EH (cell line): Measurements from ENCODE around the gene SUPT16H.
"Not testable (repeated sequence)": the region's sequence is repeated elsewhere in the genome, so short reads cannot be mapped to it uniquely, and the experiment has no call there.

Experiments used
- DNase-seq: peaks from one replicate; pipeline ENCODE4 v3.0.0-alpha.2; 2015; ENCODE audit warnings: low read depth

SUPT16H gene

DNA sequence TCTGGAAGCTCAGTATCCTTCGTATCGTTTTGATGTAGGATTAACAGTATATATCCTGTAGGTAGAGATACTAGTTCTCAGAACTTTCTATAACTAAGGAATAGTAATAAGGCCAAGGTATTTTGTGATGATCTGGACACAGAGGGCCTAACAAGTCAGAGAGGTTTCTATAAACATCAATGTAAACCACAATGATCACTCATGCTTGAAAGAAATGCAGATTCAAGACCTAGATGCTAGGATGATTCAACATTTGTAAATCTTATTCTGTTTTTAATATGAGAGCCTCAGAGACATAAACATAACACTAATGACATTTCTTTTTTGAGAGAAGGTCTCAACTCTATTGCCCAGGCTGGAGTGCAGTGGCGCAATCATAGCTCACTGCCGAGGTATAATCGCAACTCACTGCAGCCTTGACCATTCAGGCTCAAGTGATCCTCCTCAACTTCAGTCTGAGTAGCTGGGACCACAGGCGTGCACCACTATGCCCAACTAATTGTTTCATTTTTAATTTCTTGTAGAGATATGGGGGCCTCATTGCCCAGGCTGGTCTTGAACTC lies 16.2 kb downstream of the SUPT16H start:
- DNase-seq = no peak

DNA sequence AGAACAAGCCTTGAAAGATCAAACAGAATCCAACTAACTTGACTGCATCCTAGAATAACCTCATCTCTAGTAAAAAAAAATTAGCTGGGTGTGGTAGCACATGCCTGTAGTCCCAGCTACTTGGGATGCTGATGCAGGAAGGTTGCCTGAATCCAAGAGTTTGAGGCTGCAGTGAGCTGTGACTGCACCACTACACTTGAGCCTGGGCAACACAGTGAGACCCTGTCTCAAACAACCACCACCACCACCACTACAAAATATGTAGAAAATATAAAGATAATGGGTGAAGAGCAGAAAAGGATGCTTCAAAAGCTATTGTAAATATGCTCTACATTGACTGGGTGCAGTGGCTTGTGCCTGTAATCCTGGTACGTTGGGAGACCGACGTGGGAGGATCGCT lies 27.3 kb downstream of the SUPT16H start:
- no peak for DNase-seq

DNA sequence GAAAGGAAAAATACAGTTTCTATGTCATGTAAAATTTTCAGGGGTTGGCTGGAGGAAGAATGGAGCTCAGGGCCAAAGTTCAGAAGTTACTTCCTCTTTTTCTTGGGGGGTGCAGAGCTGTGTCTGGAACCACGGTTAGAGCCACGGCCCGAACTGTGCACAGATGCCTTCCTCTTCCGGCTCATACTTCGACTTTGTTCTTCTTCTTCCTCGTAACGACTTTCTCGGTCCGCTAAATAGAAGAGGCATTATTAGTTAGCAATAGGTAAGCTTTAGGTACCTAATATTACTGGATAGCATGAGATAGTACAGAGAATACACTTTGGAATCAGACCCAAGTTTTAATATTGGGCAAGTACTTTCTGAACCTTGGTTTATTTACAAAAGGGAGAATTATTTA lies 31.2 kb downstream of the SUPT16H start:
- no peak for DNase-seq

DNA sequence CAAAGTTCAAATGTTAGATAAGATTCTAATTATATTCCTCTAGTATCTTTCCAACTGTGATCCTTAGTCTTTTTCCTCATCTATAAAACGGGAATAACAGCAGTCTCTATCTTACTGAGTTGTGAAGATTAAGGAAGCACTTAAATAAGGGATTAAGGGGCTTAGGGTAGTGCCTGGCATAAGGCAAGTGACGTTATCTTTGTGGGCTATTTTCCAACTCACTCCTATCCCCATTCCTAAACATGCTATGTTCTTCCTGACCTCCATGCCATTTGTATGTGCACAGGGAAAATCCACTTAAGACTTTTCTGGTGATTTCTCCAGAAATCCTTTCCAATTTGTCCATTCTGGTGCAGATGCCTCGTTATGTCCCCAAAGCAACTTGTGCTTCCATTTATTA lies 33.3 kb downstream of the SUPT16H start:
- DNase-seq = no peak

DNA sequence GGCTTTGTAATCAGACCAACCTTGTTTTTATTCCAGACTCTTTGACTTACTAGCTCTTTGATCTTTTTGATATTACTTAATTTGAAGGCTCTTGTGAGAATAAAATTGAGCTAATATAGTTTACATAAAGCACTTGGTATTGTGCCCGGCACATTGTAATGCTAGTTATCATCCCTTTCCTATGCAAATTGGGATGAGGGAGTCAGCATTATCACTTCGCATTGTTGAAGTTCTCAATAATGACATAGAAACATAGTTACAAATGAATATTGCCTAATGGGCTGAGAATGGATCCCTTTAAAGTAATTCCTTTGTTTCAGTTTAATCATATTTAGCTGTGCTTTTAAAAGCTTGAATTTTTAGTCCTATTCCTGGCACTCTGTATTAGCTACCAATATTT lies 36.6 kb downstream of the SUPT16H start:
- no peak for DNase-seq

DNA sequence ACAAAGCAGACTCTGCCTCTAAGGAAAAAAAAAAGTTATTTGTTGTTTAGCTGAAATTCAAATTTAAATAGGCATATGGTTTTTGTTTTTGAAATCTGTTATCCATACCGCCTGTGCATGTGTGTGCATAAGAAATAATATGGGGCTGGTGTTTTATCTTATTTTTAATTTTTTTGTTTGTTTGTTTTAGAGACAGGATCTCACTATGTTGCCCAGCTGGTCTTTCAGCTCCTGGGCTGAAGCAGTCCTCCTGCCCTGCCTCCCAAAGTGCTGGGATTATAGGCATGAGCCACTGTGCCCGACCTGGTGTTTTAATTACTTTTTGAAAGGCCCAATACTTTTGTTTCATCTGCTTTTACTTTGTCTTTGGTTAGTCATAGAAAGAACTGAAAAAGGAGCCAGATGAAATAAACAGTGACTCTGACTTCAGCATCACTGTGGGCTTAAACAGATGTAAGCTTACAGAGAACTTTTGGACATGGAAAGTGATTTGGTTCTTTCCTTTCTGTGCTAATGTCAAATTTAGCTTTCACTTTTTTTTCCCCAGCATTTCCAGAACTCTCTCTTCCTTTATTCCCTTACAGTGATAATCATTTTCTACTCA lies 37.2 kb downstream of the SUPT16H start:
- peak; percentile 23 for DNase-seq

DNA sequence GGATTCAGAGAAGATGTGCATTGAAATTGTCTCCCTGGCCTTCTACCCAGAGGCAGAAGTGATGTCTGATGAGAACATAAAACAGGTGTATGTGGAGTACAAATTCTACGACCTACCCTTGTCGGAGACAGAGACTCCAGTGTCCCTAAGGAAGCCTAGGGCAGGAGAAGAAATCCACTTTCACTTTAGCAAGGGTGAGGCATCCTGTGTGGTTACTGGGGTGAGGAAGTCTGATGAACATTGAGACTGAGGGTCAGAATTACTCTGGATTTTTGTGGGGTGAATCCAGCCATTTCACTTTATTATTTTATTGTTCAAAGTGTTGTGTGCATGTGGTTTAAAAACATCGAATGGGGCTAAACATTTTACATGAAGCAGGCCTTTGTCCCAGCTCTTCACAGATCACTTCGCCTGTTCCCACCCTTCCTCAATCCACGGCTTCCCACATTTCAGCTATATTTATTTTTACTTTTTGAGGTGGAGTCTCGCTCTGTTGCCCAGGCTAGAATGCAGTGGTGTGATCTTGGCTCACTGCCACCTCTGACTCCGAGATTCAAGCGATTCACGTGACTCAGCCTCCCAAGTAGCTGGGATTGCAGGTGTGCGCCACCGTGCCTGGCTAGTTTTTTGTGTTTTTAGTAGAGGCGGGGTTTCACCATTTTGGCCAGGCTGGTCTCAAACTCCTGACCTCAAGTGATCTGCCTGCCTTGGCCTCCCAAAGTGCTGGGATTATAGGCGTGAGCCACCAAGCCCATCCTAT lies 40.6 kb downstream of the SUPT16H start:
- DNase-seq = no peak

DNA sequence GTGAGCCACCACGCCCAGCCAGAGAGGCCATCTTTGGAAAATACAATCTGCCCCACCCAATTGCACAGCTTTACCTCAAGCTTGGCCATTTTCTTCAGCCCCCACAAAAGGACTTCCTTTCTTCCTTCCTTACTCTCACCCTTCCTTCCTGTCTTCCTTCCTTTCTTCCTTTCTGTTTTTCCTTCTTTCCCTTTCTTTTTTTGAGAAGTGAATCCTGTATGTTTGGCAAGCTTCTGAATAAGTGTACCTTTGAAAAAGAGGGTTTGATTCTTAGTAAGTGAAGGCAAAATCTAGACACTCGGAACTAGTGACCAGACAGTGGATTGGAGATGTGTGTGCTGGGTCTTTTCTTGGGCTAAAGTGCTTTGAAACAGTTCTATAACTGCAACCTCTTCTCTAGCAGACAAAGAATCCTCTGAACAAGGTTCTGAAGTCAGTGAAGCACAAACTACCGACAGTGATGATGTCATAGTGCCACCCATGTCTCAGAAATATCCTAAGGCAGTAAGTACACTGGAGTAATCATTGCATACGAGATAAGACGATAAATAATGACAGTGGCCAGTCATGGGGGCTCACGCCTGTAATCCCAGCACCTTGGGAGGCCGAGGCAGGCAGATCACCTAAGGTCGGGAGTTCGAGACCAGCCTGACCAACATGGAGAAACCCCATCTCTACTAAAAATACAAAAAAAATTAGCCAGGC lies 49.5 kb downstream of the SUPT16H start:
- DNase-seq = no peak

DNA sequence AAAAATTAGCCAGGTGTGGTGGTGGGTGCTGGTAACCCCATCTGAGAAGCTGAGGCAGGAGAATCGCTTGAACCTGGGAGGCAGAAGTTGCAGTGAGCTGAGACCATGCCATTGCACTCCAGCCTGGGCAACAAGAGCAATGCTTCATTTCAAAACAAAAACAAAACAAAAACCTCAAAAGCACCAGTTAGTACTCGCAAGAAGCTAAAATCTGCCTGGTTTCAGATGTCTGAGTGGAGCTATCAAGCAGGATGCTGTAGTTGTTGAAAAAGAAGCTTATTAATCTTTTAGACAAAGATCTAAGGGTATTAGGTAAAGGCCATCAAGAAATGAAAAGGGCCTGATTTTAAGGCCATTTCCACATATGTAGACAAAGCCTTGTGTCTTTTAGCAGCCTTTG lies 50.9 kb downstream of the SUPT16H start:
- no peak for DNase-seq

DNA sequence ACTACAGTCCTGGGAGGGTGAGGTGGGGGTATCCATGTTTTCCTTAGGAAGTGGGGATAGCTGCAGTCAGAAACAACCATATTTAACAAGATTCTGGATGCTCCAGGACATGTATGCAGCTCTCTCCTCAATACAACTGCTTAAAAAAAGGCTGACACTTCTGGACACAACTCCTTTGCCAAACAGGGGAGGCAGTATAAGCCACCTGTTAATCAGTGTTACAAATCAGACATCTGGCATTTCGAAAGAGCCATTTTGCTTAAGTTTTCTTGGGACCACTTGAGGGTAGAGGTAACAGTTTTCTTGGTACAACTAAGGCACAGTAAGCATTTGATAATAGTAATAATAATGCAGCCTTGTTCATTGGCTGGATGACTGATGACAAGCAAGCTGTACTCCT lies 56.8 kb downstream of the SUPT16H start:
- no peak for DNase-seq

DNA sequence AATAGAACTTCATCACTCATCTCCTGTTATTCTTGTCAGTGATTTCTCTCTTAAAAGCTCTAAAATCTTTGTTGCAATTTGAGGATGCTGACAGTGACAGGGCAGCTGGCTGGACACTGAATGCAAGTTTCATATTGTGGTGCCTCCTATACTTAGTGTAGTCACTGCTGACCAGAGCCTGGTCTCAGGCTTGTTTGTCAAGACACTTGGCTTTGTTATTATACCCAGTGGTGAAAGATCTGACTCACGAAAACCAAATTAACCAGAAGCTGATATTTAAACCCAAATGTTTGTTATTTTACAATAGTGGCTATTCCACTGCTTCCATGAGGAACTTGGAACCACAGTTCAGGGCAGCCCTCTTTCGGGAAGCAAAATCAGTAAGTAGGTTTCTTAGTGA lies 61.1 kb downstream of the SUPT16H start:
- DNase-seq = no peak

DNA sequence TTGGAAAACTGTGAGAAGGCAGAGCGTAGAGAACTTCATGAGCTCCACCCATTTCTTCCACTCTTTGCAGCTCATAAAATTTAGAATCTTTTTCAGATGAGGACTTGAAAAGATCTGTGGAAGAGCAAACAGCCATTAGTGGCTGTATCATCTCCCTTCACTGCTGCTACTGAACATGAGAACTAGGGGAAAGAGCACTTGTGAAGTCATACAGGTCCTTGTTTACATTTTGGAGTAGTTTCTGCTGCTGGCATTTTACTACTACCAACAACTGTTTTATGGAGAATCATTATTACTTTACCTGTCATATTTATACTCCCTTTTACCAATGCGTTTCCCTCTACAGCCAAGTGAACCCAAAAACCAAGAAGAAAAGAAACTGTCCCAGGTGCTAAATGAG lies 62.9 kb downstream of the SUPT16H start:
- no peak for DNase-seq

DNA sequence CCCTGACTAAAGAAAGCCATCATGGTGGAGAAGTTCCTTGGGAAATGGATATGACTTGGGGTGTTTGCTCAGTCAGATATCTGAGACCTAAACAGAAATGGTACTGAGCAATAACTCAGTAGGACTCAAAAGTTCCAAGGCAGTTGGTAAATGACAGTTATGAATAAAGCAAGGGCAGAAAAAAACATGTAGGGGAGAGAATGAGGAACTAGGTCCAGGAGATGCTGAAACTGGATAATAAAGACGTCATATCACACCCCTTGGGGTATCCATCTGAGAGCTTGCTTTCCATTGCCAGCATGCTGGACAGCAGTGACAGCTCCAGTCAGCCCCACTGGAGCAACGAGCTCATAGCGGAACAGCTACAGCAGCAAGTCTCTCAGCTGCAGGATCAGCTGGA lies 66.4 kb downstream of the SUPT16H start:
- no peak for DNase-seq

DNA sequence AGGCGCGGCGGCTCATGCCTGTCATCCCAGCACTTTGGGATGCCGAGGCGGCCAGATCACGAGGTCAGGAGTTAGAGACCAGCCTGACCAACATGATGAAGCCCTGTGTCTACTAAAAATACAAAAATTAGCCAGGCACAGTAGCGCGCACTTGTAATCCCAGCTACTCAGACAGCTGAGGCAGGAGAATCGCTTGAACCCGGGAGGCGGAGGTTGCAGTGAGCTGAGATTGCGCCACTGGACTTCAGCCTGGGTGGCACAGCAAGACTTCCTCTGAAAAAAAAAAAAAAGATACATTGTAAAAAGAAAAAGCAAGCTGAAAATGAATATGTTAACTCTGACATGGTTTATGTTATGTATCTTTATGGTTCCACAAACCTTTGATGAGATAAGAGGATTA lies 70.3 kb downstream of the SUPT16H start:
- no peak for DNase-seq

DNA sequence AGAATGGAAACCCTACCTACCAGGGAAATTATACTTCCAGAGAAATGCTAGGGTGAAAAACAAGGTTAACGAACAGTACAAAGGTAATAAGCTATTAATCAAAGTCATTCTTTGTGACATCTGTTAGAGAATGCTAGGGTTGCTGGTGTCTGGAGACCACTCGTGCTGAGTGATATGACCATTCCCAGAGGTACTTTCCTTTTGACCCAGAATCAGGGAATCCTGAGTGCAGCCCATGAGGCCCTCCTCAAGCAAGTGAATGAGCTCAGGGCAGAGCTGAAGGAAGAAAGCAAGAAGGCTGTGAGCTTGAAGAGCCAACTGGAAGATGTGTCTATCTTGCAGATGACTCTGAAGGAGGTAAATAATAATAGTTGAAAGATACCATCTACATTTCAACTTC lies 72.2 kb downstream of the SUPT16H start:
- no peak for DNase-seq

DNA sequence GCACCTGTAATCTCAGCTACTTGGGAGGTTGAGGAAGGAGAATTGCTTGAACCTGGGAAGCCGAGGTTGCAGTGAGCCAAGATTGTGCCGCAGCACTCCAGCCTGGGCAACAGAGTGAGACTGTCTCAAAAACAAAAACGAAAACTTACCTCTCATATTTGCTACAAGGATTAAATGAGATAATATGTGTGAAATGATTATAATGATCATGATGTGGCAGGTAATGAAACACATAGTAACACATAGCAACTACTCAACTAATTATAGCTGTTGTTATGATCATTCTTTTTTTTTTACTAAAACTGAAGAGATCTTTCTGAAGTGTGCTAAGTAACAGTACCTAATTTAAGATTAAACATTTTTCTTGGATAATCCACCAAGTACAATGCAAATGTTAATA lies 73.9 kb downstream of the SUPT16H start:
- DNase-seq = no peak

DNA sequence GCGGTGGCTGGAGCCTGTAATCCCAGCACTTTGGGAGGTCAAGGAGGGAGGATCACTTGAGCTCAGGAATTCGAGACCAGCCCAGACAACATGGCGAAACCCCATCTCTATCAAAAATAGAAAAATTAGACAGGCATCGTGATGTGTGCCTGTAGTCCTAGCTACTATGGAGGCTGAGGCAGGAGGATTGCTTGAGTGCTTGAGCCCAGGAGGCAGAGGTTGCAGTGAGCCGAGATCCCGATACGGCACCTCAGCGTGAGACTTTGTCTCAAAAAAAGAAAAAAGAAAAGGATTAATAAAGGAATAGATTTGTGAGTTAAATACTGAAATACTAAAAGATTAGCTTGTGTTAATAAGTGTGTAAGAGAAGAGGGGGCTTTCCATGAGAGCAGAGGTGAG lies 74.6 kb downstream of the SUPT16H start:
- DNase-seq = no peak

DNA sequence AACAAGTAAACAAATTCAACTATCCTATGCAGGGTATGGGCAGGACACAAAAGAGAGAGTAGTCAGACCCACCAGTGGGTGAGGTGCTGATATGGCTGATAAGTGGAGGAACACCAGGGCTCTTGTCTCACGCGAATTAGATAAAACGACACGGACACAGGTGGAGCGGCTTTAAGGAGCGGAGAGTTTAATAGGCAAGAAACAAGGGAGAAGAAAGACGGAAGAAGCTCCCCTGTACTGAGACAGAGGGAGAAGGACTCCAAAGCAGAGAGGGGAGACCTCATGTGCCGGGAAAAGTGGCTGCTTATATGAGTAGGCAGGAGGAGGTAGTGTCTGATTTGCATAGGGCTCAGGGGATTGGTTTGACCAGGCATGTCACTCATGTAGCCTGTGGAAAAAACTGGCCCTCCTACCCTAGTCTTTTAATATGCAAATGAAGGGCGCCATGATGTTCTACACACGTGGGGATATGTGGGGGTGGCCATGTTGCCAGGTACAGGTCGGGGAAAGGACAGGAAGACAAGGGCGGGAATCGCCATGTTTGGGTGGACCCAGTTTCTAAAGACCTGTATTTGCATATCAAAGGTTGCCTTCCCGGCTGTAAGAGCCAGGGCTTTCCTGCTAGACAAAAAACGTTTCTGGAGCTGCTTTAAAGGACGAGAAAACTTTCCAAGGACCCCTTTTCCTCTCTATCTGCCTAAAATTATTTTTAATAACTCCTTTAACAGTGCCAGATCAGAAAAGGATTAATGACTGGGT lies 75.2 kb downstream of the SUPT16H start:
- peak; percentile 57 for DNase-seq

DNA sequence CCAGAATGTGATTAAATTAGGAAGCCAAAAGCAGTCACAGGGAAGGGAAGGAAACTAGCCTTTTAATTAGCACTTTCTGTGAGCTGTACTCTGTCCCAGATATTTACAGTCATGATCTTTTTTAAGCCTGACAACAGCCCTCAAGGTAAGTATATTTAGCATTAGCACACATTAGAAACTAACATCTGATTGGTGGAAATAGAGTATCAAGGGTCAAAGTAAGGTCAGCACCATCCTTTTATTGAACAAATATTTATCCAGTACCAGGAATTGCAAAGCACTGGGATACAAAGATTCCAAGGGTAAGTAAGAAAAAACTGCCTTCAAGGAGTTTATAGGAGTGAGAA lies 75.7 kb downstream of the SUPT16H start:
- no peak for DNase-seq

DNA sequence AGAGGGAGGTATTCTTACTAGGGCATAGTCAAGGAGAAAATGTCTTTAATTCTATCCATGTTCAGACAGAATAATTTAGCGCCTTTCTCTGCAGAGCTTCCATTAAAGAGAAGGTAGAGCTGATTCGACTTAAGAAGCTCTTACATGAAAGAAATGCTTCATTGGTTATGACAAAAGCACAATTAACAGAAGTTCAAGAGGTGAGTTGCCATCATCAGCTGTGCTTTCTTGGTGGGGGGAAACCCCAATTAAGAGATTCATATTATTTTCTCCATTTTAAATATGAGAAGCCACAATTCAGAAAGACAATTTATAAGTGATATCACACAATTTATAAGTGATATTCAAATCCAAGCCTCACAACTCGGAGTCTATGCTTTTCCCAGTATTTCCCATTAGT lies 76.2 kb downstream of the SUPT16H start:
- DNase-seq = no peak

DNA sequence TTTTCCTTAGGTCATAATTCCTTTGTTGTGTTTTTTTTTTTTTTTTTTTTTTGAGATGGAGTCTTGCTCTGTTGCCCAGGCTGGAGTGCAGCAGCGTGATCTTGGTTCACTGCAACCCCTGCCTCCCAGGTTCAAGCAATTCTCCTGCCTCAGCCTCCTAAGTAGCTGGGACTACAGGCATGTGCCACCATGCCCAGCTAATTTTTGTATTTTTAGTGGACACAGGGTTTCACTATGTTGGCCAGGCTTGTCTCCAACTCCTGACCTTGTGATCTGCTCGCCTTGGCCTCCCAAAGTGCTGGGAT lies 81.0 kb downstream of the SUPT16H start:
- not testable (repeated sequence) for DNase-seq

DNA sequence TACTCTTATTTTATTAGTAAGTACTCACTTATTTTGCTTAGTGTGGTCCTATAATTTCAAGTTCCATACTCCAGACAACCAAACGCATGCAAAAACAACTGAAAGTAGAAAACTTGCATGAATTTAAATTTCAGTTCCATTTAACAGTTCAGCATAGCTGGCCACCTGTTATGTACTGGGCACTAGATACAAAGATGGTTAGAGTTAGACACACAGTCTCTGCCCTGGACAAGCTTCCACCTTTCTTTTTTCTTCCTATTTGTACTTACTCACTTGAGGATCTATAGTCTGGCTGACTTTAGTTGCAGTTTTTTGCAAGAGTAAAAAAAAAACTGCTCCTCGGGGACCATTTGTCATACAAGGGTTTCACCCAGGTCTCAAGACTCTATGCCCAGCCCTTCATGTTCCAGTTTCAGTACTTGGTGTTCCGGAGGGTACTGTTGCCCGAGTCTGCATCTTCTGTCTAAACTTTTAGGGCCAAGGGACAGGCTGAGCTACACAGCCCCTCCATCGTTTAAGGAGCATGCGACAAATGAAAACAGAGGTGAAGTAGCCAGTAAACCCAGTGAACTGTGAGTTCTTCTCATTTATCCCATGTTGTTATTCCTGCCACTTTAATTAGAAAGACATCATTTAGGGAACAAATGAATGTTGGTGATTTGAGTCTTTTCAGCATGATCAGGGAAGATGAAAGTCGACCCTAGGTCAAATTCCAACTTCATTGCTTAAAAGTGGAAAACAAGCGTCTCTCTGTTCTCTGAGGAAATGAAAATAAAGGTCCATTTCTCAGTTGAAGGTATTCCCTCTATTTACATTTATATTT lies 81.6 kb downstream of the SUPT16H start:
- no peak for DNase-seq
